ENCODE results near the gene NODAL. TPM values are rescaled to one million over a fixed set of nuclear protein-coding genes. Genes with fewer than 3 reads are reported as not detected.

Gene NODAL
- total and polyA plus RNA-seq, 2 of the 4 experiments (the other 2 are of a cell fraction), result not detected

GRCh38 chr10:70466951-70467350 is 25.5 kb upstream of the NODAL start:
- peaks cover 54% of the 10 kb centered on the region for H3K27me3 ChIP-seq (ENCODE audit: control insufficient read depth, insufficient read depth, low read length)
- no peak overlapping the region for H3K23ac ChIP-seq (ENCODE audit: low read depth, low read length)
- H2BK20ac ChIP-seq (ENCODE audit: low read depth, low read length), result no peak overlapping the region
- dilution Hi-C loops (cut with HindIII; ENCODE audit: low sequenced_read_pairs, unreplicated experiment) (no loop called here), in situ Hi-C loops (cut with MboI; ENCODE audit: low sequenced_read_pairs) (no loop called here), intact Hi-C loops (cut with micrococcal nuclease) (no loop called here)
- H2AK9ac ChIP-seq (replicated peaks; ENCODE audit: low read depth, low read length, poor library complexity), result no peak overlapping the region
- DNase-seq, result no peak
- no peaks in the 10 kb centered on the region for H3K9me1 ChIP-seq (ENCODE audit: insufficient read depth, low read length)
- H2BK5ac ChIP-seq (ENCODE audit: low read depth, low read length, poor library complexity, severe bottlenecking), result no peak overlapping the region
- H4K91ac ChIP-seq (ENCODE audit: insufficient read depth, low read depth, low read length), result no peak overlapping the region
- ChIA-PET CTCF (no interaction called here), POLR2A (ENCODE audit: unreplicated experiment) (no interaction called here)
- H4K8ac ChIP-seq (ENCODE audit: low read depth in 2 of 2, low read length in 2 of 2), result no peak overlapping the region
- no peak overlapping the region for H3K56ac ChIP-seq (ENCODE audit: extremely low read depth, insufficient read depth, low read length)
- H3K14ac ChIP-seq (replicated peaks; ENCODE audit: low read depth, low read length), result no peak overlapping the region
- no peak overlapping the region for H2BK120ac ChIP-seq (ENCODE audit: low read depth, low read length)
- H3K9me3 ChIP-seq (ENCODE audit: control insufficient read depth, insufficient read depth, low read length), result no peaks in the 10 kb centered on the region
- H3K27ac ChIP-seq (ENCODE audit: insufficient read depth, low read length), result no peak overlapping the region
- H4K20me1 ChIP-seq (ENCODE audit: insufficient read depth, low read length), result no peaks in the 10 kb centered on the region
- TF ChIP-seq RCOR1 (IDR thresholded peaks at IDR 0.05; ENCODE audit: insufficient replicate concordance, low read length) (no peak), MXI1 (IDR thresholded peaks at IDR 0.05; ENCODE audit: borderline replicate concordance, low read depth, low read length) (no peak), CTCF (conservative IDR thresholded peaks at IDR 0.05; ENCODE audit: low read depth, low read length) (no peak), CHD1 (IDR thresholded peaks at IDR 0.05; ENCODE audit: low read depth, low read length) (no peak), MAFK (IDR thresholded peaks at IDR 0.05; ENCODE audit: low read depth, low read length) (no peak), RAD21 (IDR thresholded peaks at IDR 0.05; ENCODE audit: low read length) (no peak), SMC3 (IDR thresholded peaks at IDR 0.05; ENCODE audit: low read depth, low read length) (no peak), MAZ (IDR thresholded peaks at IDR 0.05; ENCODE audit: borderline replicate concordance, low read depth, low read length) (no peak), CEBPB (IDR thresholded peaks at IDR 0.05; ENCODE audit: low read depth, low read length) (no peak), RFX5 (IDR thresholded peaks at IDR 0.05; ENCODE audit: low read depth, low read length) (no peak), USF2 (IDR thresholded peaks at IDR 0.05; ENCODE audit: low read depth, low read length) (no peak), POLR2A (IDR thresholded peaks at IDR 0.05; ENCODE audit: low read depth, low read length) (no peak), NFE2L2 (IDR thresholded peaks at IDR 0.05; ENCODE audit: low read depth, low read length) (no peak), BHLHE40 (IDR thresholded peaks at IDR 0.05; ENCODE audit: low read depth, low read length) (no peak)
- H2BK15ac ChIP-seq (ENCODE audit: low read depth, low read length), result no peak overlapping the region
- no peaks in the 10 kb centered on the region for H3K4me1 ChIP-seq (ENCODE audit: control insufficient read depth, insufficient read depth, low read length)
- no peak overlapping the region for H2AFZ ChIP-seq (replicated peaks; ENCODE audit: low read length, poor library complexity)
- H2AK5ac ChIP-seq (ENCODE audit: low read depth, low read length), result no peak overlapping the region
- ATAC-seq (ENCODE audit: low read depth), result no peak
- H3K79me1 ChIP-seq (ENCODE audit: low read depth in 1 of 2, low read length in 2 of 2), result no peaks in the 10 kb centered on the region
- WGBS, 2 experiments (ENCODE audit: extremely low coverage in 2 of 2, insufficient read length in 1 of 2), result no CpG with 5 or more reads among the region's 3 CpGs
- no peak overlapping the region for H3K4me2 ChIP-seq (ENCODE audit: low read depth, low read length)
- H3K4ac ChIP-seq (ENCODE audit: low read depth, low read length), result no peak overlapping the region
- no peak overlapping the region for H4K5ac ChIP-seq (ENCODE audit: low read depth, low read length)
- no TSS peak for BruUV-seq (replicated peaks)
- H3K36me3 ChIP-seq (ENCODE audit: control insufficient read depth, insufficient read depth, low read length), result no peaks in the 10 kb centered on the region
- no peak overlapping the region for H3K4me3 ChIP-seq (ENCODE audit: insufficient read depth, low read depth, low read length)
- H3K9ac ChIP-seq (ENCODE audit: low read depth, low read length), result no peak overlapping the region
- H3K18ac ChIP-seq (ENCODE audit: low read depth, low read length), result no peak overlapping the region

Data from IMR-90 (cell line).